ENCODE measurements around the gene PDLIM3.

The PDLIM3 gene

GRCh38 chr4:185578284-185578683 is 43.0 kb upstream of the PDLIM3 start:
- Histone ChIP-seq H2BK5ac (ENCODE audit: low read depth, low read length, poor library complexity, severe bottlenecking) (no peak overlapping the region), H3K4me2 (ENCODE audit: low read length, poor library complexity, severe bottlenecking) (no peak overlapping the region), H2BK120ac (ENCODE audit: low read depth, low read length) (peak overlapping the region; percentile 57), H3K18ac (ENCODE audit: low read depth in 1 of 2, low read length in 2 of 2) (no peak overlapping the region), H2AFZ (ENCODE audit: low read depth, low read length) (no peak overlapping the region), H3K9ac (ENCODE audit: low read length) (no peak overlapping the region), H3K27ac (ENCODE audit: low read length, poor library complexity, severe bottlenecking) (no peak overlapping the region), H3K23ac (ENCODE audit: low read length in 2 of 2) (no peak overlapping the region), H2BK15ac (ENCODE audit: low read depth, poor library complexity, severe bottlenecking) (no peak overlapping the region), H3K36me3 (ENCODE audit: control insufficient read depth in 1 of 2, insufficient read depth in 2 of 2, low read depth in 1 of 2, low read length in 2 of 2) (no peaks in the 10 kb centered on the region), H3K27me3 (ENCODE audit: control insufficient read depth in 1 of 2, insufficient read depth in 1 of 2, low read length in 2 of 2) (no peaks in the 10 kb centered on the region), H3K4me1 (ENCODE audit: control insufficient read depth, insufficient read depth, low read depth, low read length) (peaks cover 6% of the 10 kb centered on the region), H3K4me3 (ENCODE audit: insufficient read depth in 1 of 2, low read depth in 1 of 2, low read length in 2 of 2) (no peak overlapping the region), H3K79me1 (replicated peaks; ENCODE audit: low read length, poor library complexity, severe bottlenecking) (no peaks in the 10 kb centered on the region), H2AK5ac (ENCODE audit: low read length, severe bottlenecking) (no peak overlapping the region), H4K91ac (ENCODE audit: low read length) (no peak overlapping the region), H3K14ac (ENCODE audit: low read length in 2 of 2) (no peak overlapping the region), H4K8ac (ENCODE audit: low read length) (no peak overlapping the region), H3K9me3 (ENCODE audit: control insufficient read depth, low read length) (no peaks in the 10 kb centered on the region), H3K4ac (ENCODE audit: low read depth in 1 of 2, low read length in 2 of 2) (no peak overlapping the region), H2BK12ac (ENCODE audit: low read length in 2 of 2) (peak overlapping the region in 1 of 2 experiments; percentile 56)
- WGBS, result 95% methylated on average over 3 of the region's 3 CpGs
- DNase-seq, result no peak

- no peak overlapping the region for H4K8ac ChIP-seq (ENCODE audit: low read length)
Measured at GRCh38 chr4:185576962-185577950, 41.9 kb upstream of the PDLIM3 start.

GRCh38 chr4:185576314-185576961 is 41.1 kb upstream of the PDLIM3 start:
- no peaks in the 10 kb centered on the region for H3K36me3 ChIP-seq (ENCODE audit: control insufficient read depth in 1 of 2, insufficient read depth in 2 of 2, low read depth in 1 of 2, low read length in 2 of 2)
- no peak overlapping the region for H2AK5ac ChIP-seq (ENCODE audit: low read length, severe bottlenecking)
- peaks cover 6% of the 10 kb centered on the region for H3K4me1 ChIP-seq (ENCODE audit: control insufficient read depth, insufficient read depth, low read depth, low read length)
- H2AFZ ChIP-seq (ENCODE audit: low read depth, low read length), result no peak overlapping the region
- H2BK5ac ChIP-seq (ENCODE audit: low read depth, low read length, poor library complexity, severe bottlenecking), result no peak overlapping the region
- H3K9me3 ChIP-seq (ENCODE audit: control insufficient read depth, low read length), result no peaks in the 10 kb centered on the region
- no peak overlapping the region for H4K8ac ChIP-seq (ENCODE audit: low read length)
- H3K9ac ChIP-seq (ENCODE audit: low read length), result no peak overlapping the region
- H3K27ac ChIP-seq (ENCODE audit: low read length, poor library complexity, severe bottlenecking), result no peak overlapping the region
- no peak overlapping the region for H2BK15ac ChIP-seq (ENCODE audit: low read depth, poor library complexity, severe bottlenecking)
- H3K27me3 ChIP-seq (ENCODE audit: control insufficient read depth in 1 of 2, insufficient read depth in 1 of 2, low read length in 2 of 2), result no peaks in the 10 kb centered on the region
- peak overlapping the region; percentile 19 to 65 for H3K18ac ChIP-seq (ENCODE audit: low read depth in 1 of 2, low read length in 2 of 2)
- no peak overlapping the region for H3K23ac ChIP-seq (ENCODE audit: low read length in 2 of 2)
- 86% methylated on average over 7 of the region's 9 CpGs for WGBS
- H3K14ac ChIP-seq (ENCODE audit: low read length in 2 of 2), result no peak overlapping the region
- no peak overlapping the region for H3K4ac ChIP-seq (ENCODE audit: low read depth in 1 of 2, low read length in 2 of 2)
- H3K4me2 ChIP-seq (ENCODE audit: low read length, poor library complexity, severe bottlenecking), result no peak overlapping the region
- no peak overlapping the region for H3K4me3 ChIP-seq (ENCODE audit: insufficient read depth in 1 of 2, low read depth in 1 of 2, low read length in 2 of 2)
- H3K79me1 ChIP-seq (replicated peaks; ENCODE audit: low read length, poor library complexity, severe bottlenecking), result no peaks in the 10 kb centered on the region
- H2BK12ac ChIP-seq (ENCODE audit: low read length in 2 of 2), result peak overlapping the region in 1 of 2 experiments; percentile 55
- no peak for DNase-seq
- peak overlapping the region; percentile 34 for H4K91ac ChIP-seq (ENCODE audit: low read length)
- H2BK120ac ChIP-seq (ENCODE audit: low read depth, low read length), result no peak overlapping the region

More at GRCh38 chr4:185576962-185577950, 41.9 kb upstream of the PDLIM3 start:
- Histone ChIP-seq H3K4me1 (ENCODE audit: control insufficient read depth, insufficient read depth, low read depth, low read length) (peaks cover 6% of the 10 kb centered on the region), H4K91ac (ENCODE audit: low read length) (no peak overlapping the region), H2AFZ (ENCODE audit: low read depth, low read length) (no peak overlapping the region), H2BK12ac (ENCODE audit: low read length in 2 of 2) (peak overlapping the region in 1 of 2 experiments; percentile 42), H3K4me2 (ENCODE audit: low read length, poor library complexity, severe bottlenecking) (no peak overlapping the region), H3K9me3 (ENCODE audit: control insufficient read depth, low read length) (no peaks in the 10 kb centered on the region), H3K27me3 (ENCODE audit: control insufficient read depth in 1 of 2, insufficient read depth in 1 of 2, low read length in 2 of 2) (no peaks in the 10 kb centered on the region), H3K4me3 (ENCODE audit: insufficient read depth in 1 of 2, low read depth in 1 of 2, low read length in 2 of 2) (no peak overlapping the region), H3K23ac (ENCODE audit: low read length in 2 of 2) (no peak overlapping the region), H3K27ac (ENCODE audit: low read length, poor library complexity, severe bottlenecking) (no peak overlapping the region), H2BK5ac (ENCODE audit: low read depth, low read length, poor library complexity, severe bottlenecking) (no peak overlapping the region), H2BK120ac (ENCODE audit: low read depth, low read length) (peak overlapping the region; percentile 15), H3K4ac (ENCODE audit: low read depth in 1 of 2, low read length in 2 of 2) (peak overlapping the region in 1 of 2 experiments; percentile 38), H3K79me1 (replicated peaks; ENCODE audit: low read length, poor library complexity, severe bottlenecking) (no peaks in the 10 kb centered on the region), H3K36me3 (ENCODE audit: control insufficient read depth in 1 of 2, insufficient read depth in 2 of 2, low read depth in 1 of 2, low read length in 2 of 2) (no peaks in the 10 kb centered on the region), H3K9ac (ENCODE audit: low read length) (no peak overlapping the region), H2BK15ac (ENCODE audit: low read depth, poor library complexity, severe bottlenecking) (no peak overlapping the region), H3K18ac (ENCODE audit: low read depth in 1 of 2, low read length in 2 of 2) (peak overlapping the region; percentile 56 to 70), H2AK5ac (ENCODE audit: low read length, severe bottlenecking) (no peak overlapping the region), H3K14ac (ENCODE audit: low read length in 2 of 2) (no peak overlapping the region)
- 54% methylated on average over 8 of the region's 8 CpGs for WGBS
- DNase-seq, result peak; percentile 81

GRCh38 chr4:185573651-185574199 is 38.4 kb upstream of the PDLIM3 start:
- Histone ChIP-seq H2BK120ac (ENCODE audit: low read depth, low read length) (peak overlapping the region; percentile 87), H3K9ac (ENCODE audit: low read length) (peak overlapping the region; percentile 53), H3K36me3 (ENCODE audit: control insufficient read depth in 1 of 2, insufficient read depth in 2 of 2, low read depth in 1 of 2, low read length in 2 of 2) (no peaks in the 10 kb centered on the region), H3K23ac (ENCODE audit: low read length in 2 of 2) (no peak overlapping the region), H3K14ac (ENCODE audit: low read length in 2 of 2) (peak overlapping the region in 1 of 2 experiments; percentile 88), H3K4me2 (ENCODE audit: low read length, poor library complexity, severe bottlenecking) (no peak overlapping the region), H4K91ac (ENCODE audit: low read length) (peak overlapping the region; percentile 94), H3K18ac (ENCODE audit: low read depth in 1 of 2, low read length in 2 of 2) (peak overlapping the region; percentile 69 to 89), H3K27me3 (ENCODE audit: control insufficient read depth in 1 of 2, insufficient read depth in 1 of 2, low read length in 2 of 2) (no peaks in the 10 kb centered on the region), H4K8ac (ENCODE audit: low read length) (peak overlapping the region; percentile 92), H2BK15ac (ENCODE audit: low read depth, poor library complexity, severe bottlenecking) (peak overlapping the region; percentile 68), H2BK5ac (ENCODE audit: low read depth, low read length, poor library complexity, severe bottlenecking) (no peak overlapping the region), H3K9me3 (ENCODE audit: control insufficient read depth, low read length) (no peaks in the 10 kb centered on the region), H3K4me1 (ENCODE audit: control insufficient read depth, insufficient read depth, low read depth, low read length) (peaks cover 6% of the 10 kb centered on the region), H2BK12ac (ENCODE audit: low read length in 2 of 2) (peak overlapping the region; percentile 24 to 44), H3K4me3 (ENCODE audit: insufficient read depth in 1 of 2, low read depth in 1 of 2, low read length in 2 of 2) (no peak overlapping the region), H3K4ac (ENCODE audit: low read depth in 1 of 2, low read length in 2 of 2) (peak overlapping the region; percentile 14 to 98), H3K27ac (ENCODE audit: low read length, poor library complexity, severe bottlenecking) (peak overlapping the region; percentile 44), H2AK5ac (ENCODE audit: low read length, severe bottlenecking) (no peak overlapping the region), H2AFZ (ENCODE audit: low read depth, low read length) (no peak overlapping the region), H3K79me1 (replicated peaks; ENCODE audit: low read length, poor library complexity, severe bottlenecking) (no peaks in the 10 kb centered on the region)
- peak; percentile 93 for DNase-seq
- 32% methylated on average over 9 of the region's 10 CpGs for WGBS

Data from mesenchymal stem cell (in vitro differentiated cells and primary cell).